GM12891 (cell line): ENCODE data around the gene CPLANE2.

Experiments used
- PAX5 ChIP-seq: IDR thresholded peaks from 2 replicates; pipeline ENCODE4 v1.6.1; 2011; ENCODE audit warnings: low read length, moderate library complexity, mild to moderate bottlenecking; ENCODE audit not compliant: insufficient read depth, severe bottlenecking
- POLR2A ChIP-seq: IDR thresholded peaks from 2 replicates; pipeline ENCODE4 v1.6.1; 2011; ENCODE audit warnings: low read depth, low read length, control low read depth
- POLR2AphosphoS5 ChIP-seq: IDR thresholded peaks from 2 replicates; pipeline ENCODE4 v1.6.1; 2011; ENCODE audit warnings: low read depth, low read length, control low read depth
- POU2F2 ChIP-seq: IDR thresholded peaks from 2 replicates; pipeline ENCODE4 v1.6.1; 2011; ENCODE audit warnings: low read depth, mild to moderate bottlenecking, control low read depth, low read length, moderate library complexity
- SPI1 ChIP-seq: IDR thresholded peaks from 2 replicates; pipeline ENCODE4 v1.6.1; 2011; ENCODE audit warnings: low read depth, low read length, control low read depth
- TAF1 ChIP-seq: IDR thresholded peaks from 2 replicates; pipeline ENCODE4 v1.6.1; 2011; ENCODE audit warnings: low read depth, low read length, control low read depth

- TF ChIP-seq POLR2AphosphoS5 = no peak
- no peak for TF ChIP-seq TAF1
- no peak for TF ChIP-seq POLR2A
- TF ChIP-seq POU2F2 = no peak
- no peak for TF ChIP-seq SPI1
- no peak for TF ChIP-seq PAX5
Measured at GRCh38 chr1:16191916-16192546, 45.0 kb downstream of the CPLANE2 start.
